Measurements from ENCODE around the gene ATRIP. TPM values are rescaled to one million over a fixed set of nuclear protein-coding genes. Genes with fewer than 3 reads are reported as not detected.

ATRIP gene
- total RNA-seq, 2 experiments from 2014 or later = 17.3 to 17.9 TPM

- H3K36me3 Mint-ChIP-seq = peaks cover 8% of the 10 kb centered on the region
These were observed 18.9 kb upstream of the ATRIP start for GRCh38 chr3:48427630-48427962.

GRCh38 chr3:48428088-48428571 is 18.4 kb upstream of the ATRIP start:
- H3K36me3 Mint-ChIP-seq = peaks cover 8% of the 10 kb centered on the region
- H3K27ac Mint-ChIP-seq = no peak overlapping the region
- peaks cover 9% of the 10 kb centered on the region for H3K4me1 Mint-ChIP-seq
- no peaks in the 10 kb centered on the region for H3K9me3 Mint-ChIP-seq
- H3K4me3 Mint-ChIP-seq = no peak overlapping the region
- DNase-seq = no peak
- H3K27me3 Mint-ChIP-seq = peaks cover 7% of the 10 kb centered on the region

More at GRCh38 chr3:48427630-48427962, 18.9 kb upstream of the ATRIP start:
- H3K4me1 Mint-ChIP-seq = peaks cover 9% of the 10 kb centered on the region
- H3K27me3 Mint-ChIP-seq = peaks cover 7% of the 10 kb centered on the region
- H3K9me3 Mint-ChIP-seq = no peaks in the 10 kb centered on the region
- no peak overlapping the region for H3K4me3 Mint-ChIP-seq
- DNase-seq = no peak
- no peak overlapping the region for H3K27ac Mint-ChIP-seq

- no peaks in the 10 kb centered on the region for H3K9me3 Mint-ChIP-seq
- H3K27me3 Mint-ChIP-seq = peaks cover 7% of the 10 kb centered on the region
- no peak overlapping the region for H3K4me3 Mint-ChIP-seq
- H3K27ac Mint-ChIP-seq = no peak overlapping the region
- peaks cover 8% of the 10 kb centered on the region for H3K36me3 Mint-ChIP-seq
- peaks cover 9% of the 10 kb centered on the region for H3K4me1 Mint-ChIP-seq
- DNase-seq = no peak
These were observed 17.8 kb upstream of the ATRIP start for GRCh38 chr3:48428572-48429316.

- peak overlapping the region; percentile 79 for H3K4me3 Mint-ChIP-seq
- no peak overlapping the region for H3K27ac Mint-ChIP-seq
- peaks cover 9% of the 10 kb centered on the region for H3K4me1 Mint-ChIP-seq
- peaks cover 7% of the 10 kb centered on the region for H3K27me3 Mint-ChIP-seq
- peaks cover 8% of the 10 kb centered on the region for H3K36me3 Mint-ChIP-seq
- peak; percentile 71 for DNase-seq
- no peaks in the 10 kb centered on the region for H3K9me3 Mint-ChIP-seq
These were observed 17.1 kb upstream of the ATRIP start for GRCh38 chr3:48429317-48429959.

- Mint-ChIP-seq H3K4me3 (peak within 1 kb of the TSS; percentile 79), H3K4me1 (peaks cover 9% of the 10 kb centered on the region), H3K9me3 (no peaks in the 10 kb centered on the region), H3K27me3 (peaks cover 7% of the 10 kb centered on the region), H3K36me3 (peaks cover 8% of the 10 kb centered on the region), H3K27ac (no peak within 1 kb of the TSS)
- DNase-seq = peak; percentile 16
These were observed 16.4 kb upstream of the ATRIP start, which contains the start of gene PLXNB1 for GRCh38 chr3:48429960-48430707. PLXNB1 (minus strand) TSS chr3:48430086; CDS start chr3:48424611, 5,475 bp downstream.

- peak overlapping the region; percentile 11 for H3K4me3 Mint-ChIP-seq
- DNase-seq = no peak
These were observed 15.8 kb upstream of the ATRIP start for GRCh38 chr3:48430708-48431101.

GRCh38 chr3:48431224-48432029 is 15.1 kb upstream of the ATRIP start:
- H3K4me3 Mint-ChIP-seq = peak overlapping the region; percentile 11
- peaks cover 11% of the 10 kb centered on the region for H3K36me3 Mint-ChIP-seq
- DNase-seq = no peak
- no peak overlapping the region for H3K27ac Mint-ChIP-seq
- no peaks in the 10 kb centered on the region for H3K9me3 Mint-ChIP-seq
- peaks cover 7% of the 10 kb centered on the region for H3K27me3 Mint-ChIP-seq
- H3K4me1 Mint-ChIP-seq = peaks cover 9% of the 10 kb centered on the region

More at GRCh38 chr3:48430708-48431101, 15.8 kb upstream of the ATRIP start:
- H3K4me1 Mint-ChIP-seq = peaks cover 9% of the 10 kb centered on the region
- peaks cover 7% of the 10 kb centered on the region for H3K27me3 Mint-ChIP-seq
- peaks cover 11% of the 10 kb centered on the region for H3K36me3 Mint-ChIP-seq
- no peak overlapping the region for H3K27ac Mint-ChIP-seq
- H3K9me3 Mint-ChIP-seq = no peaks in the 10 kb centered on the region

- Mint-ChIP-seq H3K27me3 (peaks cover 7% of the 10 kb centered on the region), H3K4me1 (peaks cover 9% of the 10 kb centered on the region), H3K9me3 (no peaks in the 10 kb centered on the region), H3K36me3 (peaks cover 11% of the 10 kb centered on the region), H3K27ac (no peak overlapping the region), H3K4me3 (no peak overlapping the region)
- DNase-seq = no peak
These were observed 13.8 kb upstream of the ATRIP start for GRCh38 chr3:48432411-48433371.

- DNase-seq = no peak
- Mint-ChIP-seq H3K36me3 (peaks cover 13% of the 10 kb centered on the region), H3K4me1 (peaks cover 13% of the 10 kb centered on the region), H3K4me3 (no peak overlapping the region), H3K27ac (no peak overlapping the region), H3K9me3 (no peaks in the 10 kb centered on the region), H3K27me3 (no peaks in the 10 kb centered on the region)
These were observed 12.9 kb upstream of the ATRIP start for GRCh38 chr3:48433472-48434118.

- Mint-ChIP-seq H3K27me3 (no peaks in the 10 kb centered on the region), H3K4me1 (peaks cover 19% of the 10 kb centered on the region), H3K36me3 (peaks cover 14% of the 10 kb centered on the region), H3K9me3 (no peaks in the 10 kb centered on the region), H3K4me3 (no peak overlapping the region), H3K27ac (no peak overlapping the region)
- DNase-seq = peak; percentile 16
These were observed 11.8 kb upstream of the ATRIP start for GRCh38 chr3:48434591-48435222.

GRCh38 chr3:48435223-48435595 is 11.3 kb upstream of the ATRIP start:
- Mint-ChIP-seq H3K9me3 (no peaks in the 10 kb centered on the region), H3K36me3 (peaks cover 19% of the 10 kb centered on the region), H3K27me3 (no peaks in the 10 kb centered on the region), H3K4me1 (peaks cover 17% of the 10 kb centered on the region), H3K27ac (peak overlapping the region; percentile 35), H3K4me3 (no peak overlapping the region)
- DNase-seq = no peak

GRCh38 chr3:48435774-48436476 is 10.6 kb upstream of the ATRIP start:
- Mint-ChIP-seq H3K4me1 (peaks cover 12% of the 10 kb centered on the region), H3K36me3 (peaks cover 20% of the 10 kb centered on the region), H3K9me3 (no peaks in the 10 kb centered on the region), H3K27ac (no peak overlapping the region), H3K27me3 (no peaks in the 10 kb centered on the region), H3K4me3 (no peak overlapping the region)
- DNase-seq = peak; percentile 81
